G401 (cell line): ENCODE results near the gene ASCL4. TPM values are rescaled to one million over a fixed set of nuclear protein-coding genes. Genes with fewer than 3 reads are reported as not detected.

Source experiments
- DNase-seq: peaks from one replicate; pipeline ENCODE4 v3.0.0-alpha.2; 2015; ENCODE audit warnings: low spot score
- in situ Hi-C: cut with HindIII; loops from 2 replicates; pipeline ENCODE4 v1.10.0; 2016; ENCODE audit warnings: low sequenced_read_pairs, mixed read lengths
- total RNA-seq: library from RNA; depleted of rRNA; stranded (reverse); fragments of >200 nt; shearing (Covaris generic); gene quantifications from 2 replicates; pipeline ENCODE4 v1.2.3, GENCODE V29; 2014

ASCL4 gene
- total RNA-seq, 1 experiment from 2014 or later: not detected

DNA sequence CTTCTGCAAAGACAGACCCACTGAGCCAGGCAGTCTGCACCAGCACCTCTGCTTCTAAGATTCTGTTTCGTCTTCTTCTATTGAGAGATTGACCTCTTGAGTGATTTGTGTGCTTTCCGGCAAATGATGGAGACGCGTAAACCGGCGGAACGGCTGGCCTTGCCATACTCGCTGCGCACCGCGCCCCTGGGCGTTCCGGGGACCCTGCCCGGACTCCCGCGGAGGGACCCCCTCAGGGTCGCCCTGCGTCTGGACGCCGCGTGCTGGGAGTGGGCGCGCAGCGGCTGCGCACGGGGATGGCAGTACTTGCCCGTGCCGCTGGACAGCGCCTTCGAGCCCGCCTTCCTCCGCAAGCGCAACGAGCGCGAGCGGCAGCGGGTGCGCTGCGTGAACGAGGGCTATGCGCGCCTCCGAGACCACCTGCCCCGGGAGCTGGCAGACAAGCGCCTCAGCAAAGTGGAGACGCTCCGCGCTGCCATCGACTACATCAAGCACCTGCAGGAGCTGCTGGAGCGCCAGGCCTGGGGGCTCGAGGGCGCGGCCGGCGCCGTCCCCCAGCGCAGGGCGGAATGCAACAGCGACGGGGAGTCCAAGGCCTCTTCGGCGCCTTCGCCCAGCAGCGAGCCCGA lies 703 bp downstream of the ASCL4 start:
- no peak for DNase-seq
- in situ Hi-C loops: no loop called here

DNA sequence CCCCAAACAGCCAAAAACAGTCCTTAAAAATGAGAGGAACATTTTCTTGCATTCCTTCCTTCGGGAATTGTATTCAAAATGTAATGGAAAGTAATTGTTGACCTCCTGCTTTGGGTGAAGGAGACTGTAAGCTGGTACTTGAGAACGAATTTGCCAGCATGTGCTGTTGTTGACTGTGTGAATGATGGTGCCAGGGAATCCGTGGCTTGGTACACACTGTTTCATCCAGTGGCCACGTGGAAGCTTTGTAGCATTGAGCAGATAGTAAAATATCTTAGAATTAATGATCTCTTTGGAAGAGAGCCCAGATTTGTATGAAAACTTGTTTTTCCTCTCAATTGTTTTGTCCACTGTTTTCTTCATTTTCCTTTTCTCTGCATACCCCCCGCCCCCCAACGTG lies 1.7 kb downstream of the ASCL4 start:
- no peak for DNase-seq
- in situ Hi-C loops: no loop called here

DNA sequence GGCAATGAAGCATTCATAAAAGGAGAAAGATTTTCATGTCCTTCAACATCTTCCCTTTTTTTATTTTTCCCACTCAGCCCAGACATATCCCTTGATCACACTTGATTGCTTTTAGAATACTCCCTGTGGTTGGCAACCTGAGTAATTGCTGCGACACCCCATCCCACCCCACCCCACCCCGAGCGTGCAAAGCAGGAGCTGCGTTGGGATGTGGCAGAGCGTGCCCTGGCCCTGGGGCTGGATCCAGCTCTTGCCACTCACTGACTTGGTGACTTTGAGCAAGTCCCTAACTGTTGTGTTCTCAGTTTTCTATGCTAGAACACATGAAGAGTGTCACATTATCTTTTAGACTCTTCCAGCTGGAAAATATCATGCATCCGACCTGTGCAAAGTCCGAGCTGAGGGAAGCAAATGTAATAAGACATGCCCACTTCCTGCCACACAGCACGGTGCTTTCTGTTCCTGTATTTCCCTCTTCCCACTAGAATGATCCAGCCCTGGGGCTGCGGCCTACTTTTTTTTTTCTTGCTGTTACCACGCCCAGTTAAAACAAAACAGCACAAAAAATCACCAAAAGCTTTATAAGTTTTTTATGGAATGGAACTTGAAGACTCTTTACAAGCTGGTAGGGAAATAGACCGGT lies 4.0 kb downstream of the ASCL4 start:
- DNase-seq: no peak
- in situ Hi-C loops: no loop called here

DNA sequence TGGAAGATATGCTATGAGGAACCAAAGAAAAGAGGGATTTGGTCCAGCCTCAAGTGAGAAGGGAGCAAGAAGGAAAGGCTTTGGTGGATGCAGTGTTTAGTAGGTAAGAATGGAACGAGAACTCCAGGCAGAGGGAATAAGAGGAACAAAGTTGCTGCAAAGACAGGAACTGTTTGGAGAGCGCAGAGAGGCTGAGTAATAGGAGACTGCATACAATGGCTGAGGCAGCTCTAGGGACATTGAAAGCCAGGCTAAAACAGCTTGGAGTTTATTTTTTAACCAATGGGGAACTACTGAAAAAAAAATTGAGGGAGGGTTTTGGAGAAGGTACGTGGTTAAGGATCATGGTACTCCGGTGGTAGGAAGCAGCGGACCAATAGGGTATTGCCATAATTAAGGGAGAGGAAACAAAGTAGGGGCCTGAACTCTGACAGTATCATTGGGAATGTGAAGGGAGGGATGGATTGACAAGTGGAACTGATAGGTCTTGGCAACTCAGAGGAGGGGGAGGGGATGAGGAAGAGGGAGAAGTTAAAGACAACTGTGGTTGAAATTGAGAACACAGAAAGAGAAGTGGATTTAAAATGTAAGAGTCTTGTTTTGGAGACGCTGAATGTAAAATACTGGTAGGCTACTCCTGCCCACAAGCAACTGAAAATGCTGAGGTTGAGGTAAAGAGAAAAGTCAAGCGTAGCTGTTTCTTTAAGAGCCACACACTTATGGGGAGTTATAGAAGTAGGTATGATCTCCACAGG lies 4.8 kb downstream of the ASCL4 start:
- DNase-seq: no peak
- in situ Hi-C loops: no loop called here

GRCh38 chr12:107780298-107780697 lies 5.8 kb downstream of the ASCL4 start:
- in situ Hi-C loops: no loop called here

GRCh38 chr12:107782067-107782466 lies 7.6 kb downstream of the ASCL4 start:
- in situ Hi-C loops: no loop called here
- no peak for DNase-seq

More at GRCh38 chr12:107780298-107780697, 5.8 kb downstream of the ASCL4 start:
- no peak for DNase-seq

GRCh38 chr12:107783406-107784376 lies 9.2 kb downstream of the ASCL4 start:
- no peak for DNase-seq
- in situ Hi-C loops: no loop called here

DNA sequence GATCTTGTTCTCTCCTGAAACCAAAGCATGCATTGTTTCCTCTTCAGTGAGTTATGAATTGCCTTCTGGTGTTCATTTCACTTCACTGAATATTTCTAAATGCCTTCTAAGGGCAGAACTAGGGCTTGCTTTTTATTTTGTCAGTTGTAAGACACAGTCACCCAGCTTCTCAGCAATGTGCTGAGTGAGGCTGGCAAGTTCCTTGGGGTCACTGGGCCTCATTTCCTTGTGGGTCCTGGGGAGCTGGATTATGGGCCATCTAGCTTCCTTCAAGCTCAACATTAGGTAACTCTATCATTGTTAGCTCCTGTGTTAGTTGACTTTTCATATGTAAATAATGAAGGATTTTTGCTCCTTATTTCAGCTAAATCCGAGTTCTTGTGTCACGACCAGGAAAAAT lies 13.8 kb downstream of the ASCL4 start:
- in situ Hi-C loops: no loop called here
- no peak for DNase-seq

GRCh38 chr12:107788690-107789458 lies 14.4 kb downstream of the ASCL4 start:
- in situ Hi-C loops: no loop called here
- no peak for DNase-seq

- DNase-seq: no peak
- in situ Hi-C loops: no loop called here
Measured at GRCh38 chr12:107791465-107792089, 17.1 kb downstream of the ASCL4 start.

DNA sequence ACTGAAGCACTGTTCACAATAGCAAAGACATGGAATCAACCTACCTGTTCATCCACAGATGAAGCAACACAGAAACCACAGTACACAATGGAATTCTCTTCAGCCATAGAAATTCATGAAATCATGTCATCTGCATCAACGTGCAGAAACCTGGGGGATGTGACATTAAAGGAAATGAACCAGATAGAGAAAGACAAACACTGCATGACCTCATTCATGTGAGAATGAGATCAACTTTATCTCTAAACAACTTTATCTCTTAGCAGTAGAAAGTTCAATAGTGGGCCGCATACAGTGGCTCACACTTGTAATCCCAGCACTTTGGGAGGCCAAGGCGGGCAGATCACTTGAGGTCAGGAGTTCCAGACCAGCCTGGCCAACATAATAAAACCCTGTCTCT lies 19.9 kb downstream of the ASCL4 start:
- in situ Hi-C loops: no loop called here
- DNase-seq: no peak

DNA sequence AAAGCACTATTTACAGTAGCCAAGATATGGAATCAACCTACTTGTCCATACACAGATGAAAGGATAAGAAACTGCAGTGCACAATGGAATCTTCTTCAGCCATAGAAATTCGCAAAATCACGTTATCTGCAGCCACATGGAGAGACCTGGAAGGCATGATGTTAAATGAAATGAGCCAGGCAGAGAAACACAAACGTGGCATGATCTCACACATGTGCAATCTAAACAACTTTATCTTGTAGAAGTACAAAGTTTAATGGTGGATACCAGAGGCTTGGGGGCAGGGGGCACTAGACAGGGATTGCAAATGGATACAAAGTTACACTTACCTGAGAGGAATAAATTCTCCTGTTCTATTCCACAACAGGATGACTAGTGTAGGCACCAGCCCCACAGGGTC lies 24.1 kb downstream of the ASCL4 start:
- no peak for DNase-seq
- in situ Hi-C loops: no loop called here

DNA sequence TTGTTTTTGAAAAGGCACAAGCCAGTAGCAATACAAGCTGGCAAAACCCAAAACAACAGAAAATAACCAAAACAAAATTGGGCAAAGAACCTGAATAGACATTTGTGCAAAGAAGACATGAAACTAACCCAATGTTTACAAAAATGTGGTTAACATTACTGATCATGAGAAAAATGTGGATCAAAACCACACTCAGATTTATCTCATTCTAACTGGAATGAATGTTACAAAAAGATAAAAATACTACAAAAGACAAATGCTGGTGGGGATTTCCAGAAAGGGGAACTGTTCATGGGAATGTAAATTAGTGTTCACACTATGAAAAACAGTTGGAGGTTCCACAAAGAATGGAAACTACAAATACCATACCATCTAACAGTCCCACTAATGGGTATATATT lies 26.6 kb downstream of the ASCL4 start:
- in situ Hi-C loops: no loop called here
- no peak for DNase-seq

GRCh38 chr12:107803092-107803491 lies 28.6 kb downstream of the ASCL4 start:
- in situ Hi-C loops: no loop called here
- no peak for DNase-seq

DNA sequence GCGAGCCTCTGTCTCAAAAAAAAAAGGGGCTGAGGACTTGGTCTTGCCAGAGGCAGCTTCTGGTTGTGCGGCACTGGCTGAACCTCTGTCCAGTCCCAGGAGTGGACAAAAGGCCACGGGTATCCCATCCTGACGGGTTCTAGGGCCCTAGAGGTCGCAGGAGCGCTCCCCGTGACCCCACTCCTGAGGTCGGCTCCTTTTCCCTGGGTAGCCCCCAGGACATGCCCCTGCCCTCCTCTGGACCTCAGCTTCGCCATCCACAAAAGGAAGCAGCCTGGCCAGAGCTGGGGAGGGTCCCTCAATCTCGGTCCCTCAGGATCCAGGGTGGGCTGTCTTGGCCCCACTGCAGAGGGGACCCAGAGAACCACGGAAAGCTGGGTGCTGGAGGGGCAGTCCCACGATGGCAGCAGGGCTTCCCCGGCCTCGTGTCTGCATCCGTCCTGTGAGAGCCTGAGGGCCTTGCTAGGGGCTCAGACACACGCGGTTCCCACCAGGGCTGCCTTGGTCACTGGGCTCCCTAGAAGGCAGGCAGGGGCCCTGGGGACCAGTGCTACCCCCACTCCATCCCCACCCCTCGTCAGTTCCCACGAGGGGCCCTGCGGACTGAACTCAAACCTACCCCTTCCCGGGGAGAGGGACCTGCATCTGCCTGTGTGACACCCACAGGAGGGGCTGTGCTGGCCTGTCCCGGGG lies 31.1 kb downstream of the ASCL4 start:
- no peak for DNase-seq
- in situ Hi-C loops: no loop called here

DNA sequence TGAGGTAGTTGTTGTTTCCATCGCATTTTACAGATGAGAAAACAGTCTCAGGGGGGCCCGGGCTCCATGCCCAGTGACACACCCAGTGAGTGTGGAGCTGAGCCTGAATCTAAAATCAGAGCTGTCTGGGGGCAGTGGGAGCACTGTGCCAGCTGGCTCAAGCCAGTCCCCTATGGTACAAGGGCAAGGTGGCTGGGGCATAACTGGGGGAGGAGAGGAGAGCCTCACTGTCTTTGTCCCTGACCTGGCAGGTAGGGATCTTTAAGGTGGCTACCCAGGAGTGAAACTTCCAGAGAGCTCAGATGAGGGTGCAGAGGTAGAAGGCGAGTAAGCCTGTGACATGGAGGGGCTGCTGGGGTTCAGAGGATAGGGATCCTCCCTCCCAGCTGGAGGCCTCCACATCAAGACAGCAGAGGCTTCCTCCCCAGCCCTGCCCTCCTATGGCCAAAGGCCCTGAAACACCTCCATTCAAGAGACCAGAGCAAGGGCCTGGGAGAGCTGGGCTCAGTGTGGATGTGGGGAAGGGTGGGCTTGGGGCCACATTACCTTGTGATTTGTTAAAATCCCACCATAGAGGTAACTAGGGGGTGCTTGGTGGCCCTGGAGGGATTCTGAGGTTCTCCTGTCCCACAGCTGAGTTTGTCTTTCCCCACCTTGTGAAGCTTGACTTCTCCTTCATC lies 33.1 kb downstream of the ASCL4 start:
- DNase-seq: no peak
- in situ Hi-C loops: no loop called here

DNA sequence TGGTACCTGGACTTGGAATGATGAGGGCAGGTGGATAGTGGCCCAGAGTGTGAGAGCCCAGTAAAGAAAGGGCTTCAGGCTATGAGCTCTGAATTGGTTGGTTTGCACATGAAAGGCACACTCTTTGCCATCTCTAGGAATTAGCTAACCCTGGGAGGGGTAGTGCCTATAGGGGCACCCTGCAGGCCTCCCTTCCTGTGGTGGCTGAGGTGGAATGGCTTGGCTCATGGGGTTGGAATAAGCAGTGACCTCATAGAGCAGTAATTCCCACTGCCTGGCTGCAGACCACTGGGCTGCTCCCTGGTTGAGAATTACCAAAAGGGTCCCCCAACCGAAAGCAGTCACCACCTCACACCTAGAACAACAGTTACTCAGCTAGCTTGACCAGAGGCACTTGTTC lies 42.7 kb downstream of the ASCL4 start:
- DNase-seq: no peak
- in situ Hi-C loops: no loop called here
